HepG2 (cell line): ENCODE measurements around the gene TKTL1. TPM values are rescaled to one million over a fixed set of nuclear protein-coding genes. Genes with fewer than 3 reads are reported as not detected.
A peak's percentile ranks its signal among the peaks of the same experiment; 100 is the strongest.

ENCODE experiments used
- ARHGAP35 ChIP-seq: sonication (generic); formaldehyde crosslinking; IDR thresholded peaks from 2 replicates; pipeline ENCODE4 v1.9.0; 2022; ENCODE audit warnings: mild to moderate bottlenecking, inconsistent platforms, moderate library complexity, missing genetic modification reagents, borderline replicate concordance
- ATF7 ChIP-seq, 2 experiments: fragments of 450-650 bp in 1 of 2; sonication (generic) in 1 of 2; formaldehyde crosslinking in 1 of 2; IDR thresholded peaks; 2 replicates each; pipeline versions ENCODE4 v1.4.0 to v1.6.1; 2016 to 2020; ENCODE audit warnings: antibody characterized with exemption in 1 of 2, mild to moderate bottlenecking in 1 of 2, missing genetic modification reagents in 1 of 2
- CAMTA2 ChIP-seq: sonication (generic); formaldehyde crosslinking; IDR thresholded peaks from 2 replicates; pipeline ENCODE4 v1.4.0; 2020; ENCODE audit warnings: mild to moderate bottlenecking, missing genetic modification reagents, borderline replicate concordance
- DMAP1 ChIP-seq: IDR thresholded peaks from 2 replicates; pipeline ENCODE4 v1.6.1; 2016
- DNMT3B ChIP-seq: conservative IDR thresholded peaks from 2 replicates; pipeline ENCODE4 v1.6.1; 2016; ENCODE audit warnings: missing biosample characterization, control low read depth
- EZH2 ChIP-seq: conservative IDR thresholded peaks from 2 replicates; pipeline ENCODE4 v1.6.1; 2012; ENCODE audit warnings: mild to moderate bottlenecking, low read depth, low read length, moderate library complexity
- GLMP ChIP-seq: sonication (generic); formaldehyde crosslinking; IDR thresholded peaks from 2 replicates; pipeline ENCODE4 v1.9.0; 2021; ENCODE audit warnings: missing genetic modification reagents, mild to moderate bottlenecking, borderline replicate concordance
- HBP1 ChIP-seq: IDR thresholded peaks from 2 replicates; pipeline ENCODE4 v1.6.1; 2016; ENCODE audit warnings: low read depth, control low read depth
- HDAC6 ChIP-seq: fragments of 200-600 bp; sonication (generic); IDR thresholded peaks from 2 replicates; pipeline ENCODE4 v1.7.0; 2017; ENCODE audit warnings: mild to moderate bottlenecking, antibody characterized with exemption, low read length, low read depth
- HES4 ChIP-seq: sonication (generic); formaldehyde crosslinking; IDR thresholded peaks from 2 replicates; pipeline ENCODE4 v1.9.0; 2021; ENCODE audit warnings: mild to moderate bottlenecking, missing genetic modification reagents, borderline replicate concordance
- HNF4G ChIP-seq, 2 experiments: sonication (generic) in 1 of 2; formaldehyde crosslinking in 1 of 2; IDR thresholded peaks; 2 replicates each; pipeline versions ENCODE4 v1.4.0 to v1.6.1; 2011 to 2020; ENCODE audit warnings: borderline replicate concordance in 2 of 2, low read depth in 2 of 2, mild to moderate bottlenecking in 2 of 2, low read length in 1 of 2, missing genetic modification reagents in 1 of 2, moderate library complexity in 1 of 2
- KDM3A ChIP-seq: IDR thresholded peaks from 2 replicates; pipeline ENCODE4 v1.6.1; 2018; ENCODE audit warnings: low read depth, missing compliant biosample characterization
- KDM6A ChIP-seq: IDR thresholded peaks from 2 replicates; pipeline ENCODE4 v1.6.1; 2016; ENCODE audit warnings: low read depth
- MAX ChIP-seq: IDR thresholded peaks from 2 replicates; pipeline ENCODE4 v1.6.1; 2012; ENCODE audit warnings: inconsistent platforms
- MXD1 ChIP-seq: sonication (generic); formaldehyde crosslinking; IDR thresholded peaks from 2 replicates; pipeline ENCODE4 v1.4.0; 2020; ENCODE audit warnings: mild to moderate bottlenecking, missing genetic modification reagents
- NFKB2 ChIP-seq: sonication (generic); formaldehyde crosslinking; IDR thresholded peaks from 2 replicates; pipeline ENCODE4 v1.4.0; 2020; ENCODE audit warnings: missing genetic modification reagents, borderline replicate concordance
- ONECUT2 ChIP-seq: sonication (generic); formaldehyde crosslinking; IDR thresholded peaks from 2 replicates; pipeline ENCODE4 v1.4.0; 2020; ENCODE audit warnings: missing genetic modification reagents
- PAXIP1 ChIP-seq: sonication (generic); formaldehyde crosslinking; conservative IDR thresholded peaks from 2 replicates; pipeline ENCODE4 v1.4.0; 2020; ENCODE audit warnings: mild to moderate bottlenecking, missing genetic modification reagents, moderate library complexity
- ZNF24 ChIP-seq: fragments of 450-650 bp; IDR thresholded peaks from 2 replicates; pipeline ENCODE4 v1.6.1; 2017; ENCODE audit warnings: antibody characterized with exemption, mild to moderate bottlenecking
- ZNF3 ChIP-seq: IDR thresholded peaks from 2 replicates; pipeline ENCODE4 v1.7.0; 2017; ENCODE audit warnings: inconsistent platforms
- ZNF329 ChIP-seq: sonication (generic); formaldehyde crosslinking; IDR thresholded peaks from 2 replicates; pipeline ENCODE4 v1.9.0; 2021; ENCODE audit warnings: low read depth, mild to moderate bottlenecking, missing genetic modification reagents
- ZNF605 ChIP-seq: sonication (generic); formaldehyde crosslinking; IDR thresholded peaks from 2 replicates; pipeline ENCODE4 v1.8.0; 2022; ENCODE audit warnings: mild to moderate bottlenecking, missing genetic modification reagents
- ZNF713 ChIP-seq: sonication (generic); formaldehyde crosslinking; IDR thresholded peaks from 2 replicates; pipeline ENCODE4 v1.4.0; 2020; ENCODE audit warnings: mild to moderate bottlenecking, missing genetic modification reagents
- ZNF724P ChIP-seq: sonication (generic); formaldehyde crosslinking; IDR thresholded peaks from 2 replicates; pipeline ENCODE4 v1.8.0; 2022; ENCODE audit warnings: missing genetic modification reagents, borderline replicate concordance
- polyA plus RNA-seq, 8 experiments: library from polyadenylated mRNA; depleted of rRNA in 3 of 8; stranded (reverse) in 7 of 8; unstranded in 1 of 8; fragments of >200 nt; fragmentation: Illumina TruSeq in 4 of 8; extraction: Trizol in 4 of 8; gene quantifications; 2 replicates each; pipeline versions ENCODE4 v1.2.1 to v1.2.3, GENCODE V29; 2011 to 2016; ENCODE audit warnings: low read depth in 4 of 8, missing spikeins in 1 of 8, mixed read lengths in 1 of 8; ENCODE audit not compliant: insufficient read depth in 1 of 8
- total RNA-seq, 5 experiments: library from RNA; depleted of rRNA; stranded (reverse); fragments of >200 nt; fragmentation: Illumina TruSeq; extraction: Trizol; gene quantifications; 2 replicates each; pipeline ENCODE4 v1.2.3, GENCODE V29; 2016; ENCODE audit warnings: low read depth in 1 of 5

Gene TKTL1
- total and polyA plus RNA-seq, 2 of the 13 experiments (the other 11 are each of a cell fraction or from before 2014, with no cell fraction given), result not detected

GRCh38 chrX:154358829-154359228 lies 63.2 kb downstream of the TKTL1 start (continued):
- TF ChIP-seq HES4 (CRISPR knock-in tag) (no peak), NFKB2 (CRISPR knock-in tag) (no peak), HNF4G (IDR thresholded peaks at IDR 0.05; ENCODE audit: borderline replicate concordance, low read depth, low read length) (peak; percentile 82), HNF4G (CRISPR knock-in tag; IDR thresholded peaks at IDR 0.05; ENCODE audit: borderline replicate concordance, low read depth) (peak; percentile 50; the same call in 1 of the 2 replicates), MAX (peak; percentile 41; the same call in 1 of the 2 replicates), CAMTA2 (no peak), PAXIP1 (peak; percentile 82), MXD1 (CRISPR knock-in tag) (no peak), ZNF3 (no peak), ATF7 (IDR thresholded peaks at IDR 0.05) (no peak), ATF7 (CRISPR knock-in tag; IDR thresholded peaks at IDR 0.05) (no peak), ONECUT2 (no peak), ZNF724P (CRISPR knock-in tag) (no peak), ZNF713 (no peak), HDAC6 (no peak), EZH2 (no peak), GLMP (CRISPR knock-in tag) (no peak), KDM6A (CRISPR knock-in tag) (0 out of 2 replicates have a peak, but pooled peaks have one; percentile 34), ZNF329 (no peak), DNMT3B (CRISPR knock-in tag) (no peak), KDM3A (CRISPR knock-in tag) (no peak), ZNF24 (no peak), DMAP1 (CRISPR knock-in tag) (no peak), ARHGAP35 (CRISPR knock-in tag) (no peak), ZNF605 (CRISPR knock-in tag) (no peak), HBP1 (CRISPR knock-in tag) (no peak)
